ENCODE data around the gene NAMPT.
A peak's percentile ranks its signal among the peaks of the same experiment; 100 is the strongest.

Gene NAMPT

GRCh38 chr7:106270122-106270977 is 14.4 kb downstream of the NAMPT start:
- H3K4me3 ChIP-seq (ENCODE audit: low read length), result no peak overlapping the region
- TF ChIP-seq ZNF274 (IDR thresholded peaks at IDR 0.05; ENCODE audit: low read depth, low read length), result no peak

GRCh38 chr7:106269254-106269961 is 15.4 kb downstream of the NAMPT start:
- no peak for TF ChIP-seq ZNF274 (IDR thresholded peaks at IDR 0.05; ENCODE audit: low read depth, low read length)
- no peak overlapping the region for H3K4me3 ChIP-seq (ENCODE audit: low read length)

- no peak for TF ChIP-seq ZNF274 (IDR thresholded peaks at IDR 0.05; ENCODE audit: low read depth, low read length)
- no peak overlapping the region for H3K4me3 ChIP-seq (ENCODE audit: low read length)
Measured at GRCh38 chr7:106265133-106265532, 19.6 kb downstream of the NAMPT start.

GRCh38 chr7:106262221-106262881 is 22.4 kb downstream of the NAMPT start:
- no peak overlapping the region for H3K4me3 ChIP-seq (ENCODE audit: low read length)
- no peak for TF ChIP-seq ZNF274 (IDR thresholded peaks at IDR 0.05; ENCODE audit: low read depth, low read length)

GRCh38 chr7:106260136-106260561 is 24.6 kb downstream of the NAMPT start:
- H3K4me3 ChIP-seq (ENCODE audit: low read length), result peak overlapping the region; percentile 44; the same call in 1 of the 2 replicates
- no peak for TF ChIP-seq ZNF274 (IDR thresholded peaks at IDR 0.05; ENCODE audit: low read depth, low read length)

GRCh38 chr7:106258789-106259188 is 26.0 kb downstream of the NAMPT start:
- no peak for TF ChIP-seq ZNF274 (IDR thresholded peaks at IDR 0.05; ENCODE audit: low read depth, low read length)
- H3K4me3 ChIP-seq (ENCODE audit: low read length), result no peak overlapping the region

- H3K4me3 ChIP-seq (ENCODE audit: low read length), result no peak overlapping the region
- TF ChIP-seq ZNF274 (IDR thresholded peaks at IDR 0.05; ENCODE audit: low read depth, low read length), result no peak
Measured at GRCh38 chr7:106257752-106258151, 27.0 kb downstream of the NAMPT start.

GRCh38 chr7:106256144-106256543 is 28.6 kb downstream of the NAMPT start:
- no peak for TF ChIP-seq ZNF274 (IDR thresholded peaks at IDR 0.05; ENCODE audit: low read depth, low read length)
- no peak overlapping the region for H3K4me3 ChIP-seq (ENCODE audit: low read length)

GRCh38 chr7:106255246-106255645 is 29.5 kb downstream of the NAMPT start:
- H3K4me3 ChIP-seq (ENCODE audit: low read length), result no peak overlapping the region
- no peak for TF ChIP-seq ZNF274 (IDR thresholded peaks at IDR 0.05; ENCODE audit: low read depth, low read length)

GRCh38 chr7:106254525-106255116 is 30.2 kb downstream of the NAMPT start:
- no peak overlapping the region for H3K4me3 ChIP-seq (ENCODE audit: low read length)
- no peak for TF ChIP-seq ZNF274 (IDR thresholded peaks at IDR 0.05; ENCODE audit: low read depth, low read length)

- H3K4me3 ChIP-seq (ENCODE audit: low read length), result no peak overlapping the region
- no peak for TF ChIP-seq ZNF274 (IDR thresholded peaks at IDR 0.05; ENCODE audit: low read depth, low read length)
Measured at GRCh38 chr7:106252568-106252967, 32.2 kb downstream of the NAMPT start.

- no peak overlapping the region for H3K4me3 ChIP-seq (ENCODE audit: low read length)
- TF ChIP-seq ZNF274 (IDR thresholded peaks at IDR 0.05; ENCODE audit: low read depth, low read length), result no peak
Measured at GRCh38 chr7:106249488-106249887, 35.3 kb downstream of the NAMPT start.

GRCh38 chr7:106248600-106248999 is 36.2 kb downstream of the NAMPT start:
- H3K4me3 ChIP-seq (ENCODE audit: low read length), result no peak overlapping the region
- TF ChIP-seq ZNF274 (IDR thresholded peaks at IDR 0.05; ENCODE audit: low read depth, low read length), result no peak

GRCh38 chr7:106247841-106248240 is 36.9 kb downstream of the NAMPT start:
- TF ChIP-seq ZNF274 (IDR thresholded peaks at IDR 0.05; ENCODE audit: low read depth, low read length), result no peak
- no peak overlapping the region for H3K4me3 ChIP-seq (ENCODE audit: low read length)
